Activated CD8-positive, alpha-beta memory T cell treated with anti-CD3 and anti-CD28 coated beads, Interleukin-2, amount 50 U/mL, for 24 hours (primary cell): Measurements from ENCODE around the gene PPM1E.

Experiments
- DNase-seq: peaks from one replicate; pipeline ENCODE4 v3.0.0-alpha.2; 2020; ENCODE audit errors: extremely low read depth

PPM1E gene

GRCh38 chr17:58996968-58997367 is 241.3 kb downstream of the PPM1E start:
- no peak for DNase-seq

- DNase-seq: no peak
These were observed 242.3 kb downstream of the PPM1E start for GRCh38 chr17:58997756-58998553.

GRCh38 chr17:58998871-58999270 is 243.2 kb downstream of the PPM1E start:
- DNase-seq: no peak

GRCh38 chr17:58999500-58999899 is 243.8 kb downstream of the PPM1E start:
- no peak for DNase-seq

DNA sequence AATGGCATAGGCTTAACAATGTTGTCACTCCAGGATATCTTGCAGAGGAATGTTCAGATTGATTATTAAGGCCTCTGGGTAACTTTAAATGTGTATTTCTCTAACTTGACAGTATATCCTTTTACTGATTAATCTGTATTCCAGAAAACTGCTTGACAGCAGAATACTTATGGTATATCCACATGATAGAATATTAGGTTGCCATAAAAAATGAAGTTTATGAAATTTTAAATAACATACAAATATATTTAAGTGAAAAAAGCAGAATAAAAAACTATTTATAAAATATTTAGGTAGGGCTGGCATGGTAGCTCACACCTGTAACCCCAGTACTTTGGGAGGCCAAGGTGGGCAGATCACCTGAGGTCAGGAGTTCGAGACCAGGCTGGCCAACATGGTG is 244.4 kb downstream of the PPM1E start:
- DNase-seq: no peak

- DNase-seq: peak; percentile 54
These were observed 245.6 kb downstream of the PPM1E start for GRCh38 chr17:59001158-59001814.

DNA sequence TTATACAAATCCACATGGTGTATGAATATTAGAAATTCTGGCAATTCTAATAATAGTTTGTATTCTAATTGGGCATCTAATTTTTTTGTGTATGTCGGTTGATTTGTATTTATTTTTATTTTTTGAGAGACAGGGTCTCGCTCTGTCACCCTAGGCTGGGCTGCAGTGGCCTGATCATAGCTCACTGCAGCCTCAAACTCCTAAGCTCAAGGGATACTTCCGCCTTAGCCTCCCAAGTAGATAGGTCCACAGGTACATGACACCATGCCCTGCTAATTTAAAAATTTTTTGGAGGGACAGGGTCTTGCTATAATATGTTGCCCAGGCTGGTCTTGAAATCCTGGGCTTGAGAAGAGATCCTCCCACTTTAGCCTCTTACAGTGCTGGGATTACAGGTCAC is 246.5 kb downstream of the PPM1E start:
- no peak for DNase-seq

- no peak for DNase-seq
These were observed 247.2 kb downstream of the PPM1E start for GRCh38 chr17:59002848-59003247.

DNA sequence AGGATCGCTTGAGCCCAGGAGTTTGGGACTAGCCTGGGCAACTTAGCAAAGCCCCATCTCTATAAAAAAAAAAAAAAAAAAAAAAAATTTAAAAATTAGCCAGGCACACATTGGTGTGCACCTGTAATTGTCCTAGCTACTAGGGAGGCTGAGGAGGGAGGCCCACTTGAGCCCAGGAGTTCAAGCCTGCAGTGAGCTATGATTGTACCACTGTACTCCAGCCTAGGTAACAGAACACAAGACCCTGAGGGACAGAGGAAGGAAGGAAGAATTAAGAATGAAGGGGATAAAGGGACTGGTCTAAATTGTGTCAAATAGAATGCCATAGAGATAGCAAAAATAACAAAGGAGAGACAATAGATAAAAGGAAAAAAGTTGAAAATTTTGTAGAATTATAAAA is 248.2 kb downstream of the PPM1E start:
- DNase-seq: no peak

- DNase-seq: peak; percentile 30
These were observed 248.9 kb downstream of the PPM1E start for GRCh38 chr17:59004338-59005111.

DNA sequence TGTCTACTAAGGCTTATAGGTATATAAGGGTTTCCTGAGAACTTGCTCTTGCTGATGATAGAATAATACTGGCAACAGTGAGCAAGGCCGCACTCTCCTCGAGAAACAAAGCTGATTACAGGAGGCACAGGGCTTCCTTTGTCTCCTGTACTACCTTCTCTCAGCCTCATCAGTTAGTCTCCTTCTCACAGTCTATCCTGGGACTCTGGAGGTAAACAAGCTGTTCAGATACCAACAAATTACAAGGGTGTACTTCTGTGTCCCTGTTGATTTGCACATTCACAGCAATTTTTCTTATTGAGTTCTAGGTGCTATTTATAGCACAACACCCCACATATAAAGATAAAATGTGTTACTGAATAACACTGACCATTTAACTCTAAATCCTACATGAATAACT is 252.3 kb downstream of the PPM1E start:
- DNase-seq: no peak

GRCh38 chr17:59008737-59009136 is 253.1 kb downstream of the PPM1E start:
- no peak for DNase-seq

DNA sequence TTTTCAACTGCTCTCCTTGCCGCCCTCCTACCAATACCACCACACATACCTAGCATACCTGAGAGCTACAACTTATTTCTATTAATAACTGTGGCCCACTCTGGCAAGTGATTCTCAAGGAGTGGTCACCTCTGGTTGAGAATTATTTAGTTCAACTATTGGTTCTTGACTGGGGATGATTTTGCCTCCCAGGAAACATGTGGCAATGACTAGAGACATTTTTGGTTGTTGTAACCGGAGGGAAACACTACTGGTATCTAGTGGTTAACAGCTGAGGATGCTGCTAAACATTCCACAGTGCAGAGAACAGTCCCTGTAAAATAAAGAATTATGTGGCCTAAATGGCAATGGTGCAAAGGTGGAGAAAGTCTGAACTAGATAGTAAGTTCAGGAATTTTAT is 254.4 kb downstream of the PPM1E start:
- no peak for DNase-seq

GRCh38 chr17:59011975-59012374 is 256.3 kb downstream of the PPM1E start:
- no peak for DNase-seq

GRCh38 chr17:59018019-59018418 is 262.4 kb downstream of the PPM1E start:
- no peak for DNase-seq

- no peak for DNase-seq
These were observed 269.3 kb downstream of the PPM1E start for GRCh38 chr17:59024916-59025315.

DNA sequence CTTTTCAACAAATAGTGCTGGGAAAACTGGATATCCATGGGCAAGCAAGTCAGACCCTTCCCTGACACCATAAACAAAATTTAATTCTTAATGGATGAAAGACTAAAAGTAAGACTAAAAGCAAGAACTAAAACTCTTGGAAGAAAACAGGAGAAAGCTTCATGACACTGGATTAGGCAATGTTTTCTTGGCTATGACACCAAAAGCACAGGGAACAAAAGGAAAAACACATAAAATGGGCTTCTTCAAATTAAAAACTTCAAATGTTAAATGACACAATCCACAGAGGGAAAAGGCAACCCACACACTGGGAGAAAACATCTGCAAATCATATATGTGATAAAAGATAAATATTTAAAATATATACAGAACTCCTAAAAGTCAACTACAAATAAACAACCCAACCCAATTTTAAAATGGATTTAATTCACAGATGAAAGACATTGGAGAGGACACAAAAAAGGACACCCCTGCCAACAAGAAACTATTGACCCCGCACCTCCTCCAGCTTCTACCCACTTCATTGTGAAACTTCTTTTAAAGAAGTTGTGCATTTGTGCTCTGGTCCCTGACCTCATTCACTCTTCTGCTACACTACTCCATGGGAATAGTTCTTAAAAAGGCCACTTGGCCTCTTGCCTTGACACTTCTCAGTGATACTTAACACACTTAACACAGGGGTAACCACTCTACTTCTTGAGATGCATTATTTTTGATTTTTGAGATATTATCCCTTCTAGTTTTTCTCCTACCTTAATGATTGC is 270.7 kb downstream of the PPM1E start:
- no peak for DNase-seq

DNA sequence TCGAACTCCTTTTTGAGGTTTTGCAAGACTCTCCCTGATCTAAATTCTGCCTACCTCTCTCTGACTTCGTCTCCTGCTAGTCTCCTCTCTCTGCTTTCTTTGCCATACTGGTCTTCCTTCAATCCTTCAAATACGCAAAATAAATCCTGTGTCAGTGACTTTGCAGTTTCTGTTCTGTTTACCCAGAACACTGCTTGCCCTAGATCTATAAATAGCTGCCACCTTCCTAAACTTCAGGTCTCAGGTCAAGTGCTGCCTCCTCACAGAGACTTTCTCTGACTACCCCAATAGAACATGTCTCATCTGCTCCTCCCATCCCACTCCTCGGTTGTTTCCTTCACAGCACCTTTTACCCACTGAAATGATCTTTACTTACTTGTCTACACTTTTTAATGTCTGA is 272.1 kb downstream of the PPM1E start:
- no peak for DNase-seq

DNA sequence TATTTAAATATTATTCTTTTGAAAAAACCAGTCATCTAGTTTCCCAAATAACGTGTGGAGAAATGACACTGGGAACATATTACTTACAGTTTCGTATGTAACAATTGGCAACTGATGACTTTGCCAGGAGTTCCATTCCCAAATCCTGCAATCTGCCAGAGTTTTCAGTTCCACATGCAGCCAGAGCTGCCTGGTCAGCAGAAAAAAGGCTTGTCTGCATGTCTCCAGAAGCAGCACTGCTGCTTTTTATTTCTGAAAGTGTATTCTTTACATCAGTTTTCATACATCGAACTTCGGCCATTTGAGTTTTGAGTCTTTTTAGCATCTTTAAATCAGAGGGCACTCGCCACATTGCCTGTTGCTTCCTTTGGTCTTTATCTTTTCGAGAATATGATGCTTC is 272.7 kb downstream of the PPM1E start:
- DNase-seq: no peak

GRCh38 chr17:59030811-59031210 is 275.2 kb downstream of the PPM1E start:
- no peak for DNase-seq
